ENCODE results near the gene CD22.

The CD22 gene

GRCh38 chr19:35294859-35295791, 33.9 kb upstream of the CD22 start:
- TF ChIP-seq, protein P1, sequence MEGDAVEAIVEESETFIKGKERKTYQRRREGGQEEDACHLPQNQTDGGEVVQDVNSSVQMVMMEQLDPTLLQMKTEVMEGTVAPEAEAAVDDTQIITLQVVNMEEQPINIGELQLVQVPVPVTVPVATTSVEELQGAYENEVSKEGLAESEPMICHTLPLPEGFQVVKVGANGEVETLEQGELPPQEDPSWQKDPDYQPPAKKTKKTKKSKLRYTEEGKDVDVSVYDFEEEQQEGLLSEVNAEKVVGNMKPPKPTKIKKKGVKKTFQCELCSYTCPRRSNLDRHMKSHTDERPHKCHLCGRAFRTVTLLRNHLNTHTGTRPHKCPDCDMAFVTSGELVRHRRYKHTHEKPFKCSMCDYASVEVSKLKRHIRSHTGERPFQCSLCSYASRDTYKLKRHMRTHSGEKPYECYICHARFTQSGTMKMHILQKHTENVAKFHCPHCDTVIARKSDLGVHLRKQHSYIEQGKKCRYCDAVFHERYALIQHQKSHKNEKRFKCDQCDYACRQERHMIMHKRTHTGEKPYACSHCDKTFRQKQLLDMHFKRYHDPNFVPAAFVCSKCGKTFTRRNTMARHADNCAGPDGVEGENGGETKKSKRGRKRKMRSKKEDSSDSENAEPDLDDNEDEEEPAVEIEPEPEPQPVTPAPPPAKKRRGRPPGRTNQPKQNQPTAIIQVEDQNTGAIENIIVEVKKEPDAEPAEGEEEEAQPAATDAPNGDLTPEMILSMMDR (IDR thresholded peaks at IDR 0.05; ENCODE audit: control extremely low read depth, extremely low read depth, low read depth, missing control alignments), result no peak
- DNase-seq (ENCODE audit: extremely low spot score), result no peak
- ChIA-PET POLR2A (no interaction called here), CTCF (interaction anchor here (0.8 to 1.4 kb wide), 3 partner anchors 10 to 13 kb away, joined by 3 to 4 read pairs (median 3); partner anchors contain the start of gene HAMP)

DNA sequence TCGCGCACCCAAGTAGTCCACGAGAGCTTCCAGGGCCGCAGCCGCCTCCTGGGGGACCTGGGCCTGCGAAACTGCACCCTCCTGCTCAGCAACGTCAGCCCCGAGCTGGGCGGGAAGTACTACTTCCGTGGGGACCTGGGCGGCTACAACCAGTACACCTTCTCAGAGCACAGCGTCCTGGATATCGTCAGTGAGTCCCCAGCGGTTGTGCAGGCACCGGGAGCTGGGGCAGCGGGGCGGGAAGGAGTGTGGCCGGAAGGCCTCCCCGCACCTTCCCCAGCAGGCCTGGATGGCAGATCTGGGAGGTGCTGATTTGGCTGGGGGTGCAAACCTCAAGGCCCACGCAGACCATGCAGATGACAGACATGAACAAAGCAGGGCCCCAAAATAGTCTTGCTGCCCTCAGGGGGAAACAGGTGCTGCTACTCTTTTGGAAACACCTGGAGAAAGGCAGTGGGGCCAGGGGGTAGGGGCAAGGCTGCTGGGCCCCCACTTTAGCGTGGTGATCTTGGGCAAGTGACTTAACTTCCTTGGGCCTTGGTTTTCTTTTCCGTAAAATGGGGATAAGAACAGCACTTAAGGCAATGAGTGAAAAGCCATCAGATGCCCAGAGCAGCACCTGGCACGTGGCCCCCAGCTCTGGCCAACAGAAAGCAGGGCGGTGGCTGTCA, 33.1 kb upstream of the CD22 start:
- DNase-seq (ENCODE audit: extremely low spot score), result peak; percentile 80
- TF ChIP-seq, protein P1 (IDR thresholded peaks at IDR 0.05; ENCODE audit: control extremely low read depth, extremely low read depth, low read depth, missing control alignments), result no peak
- POLR2A ChIA-PET, result no interaction called here
- CTCF ChIA-PET, result interaction anchor here (0.8 to 1.4 kb wide), 3 partner anchors 9 to 14 kb away, joined by 3 to 4 read pairs (median 3); partner anchors contain the start of gene HAMP

GRCh38 chr19:35296644-35297514, 32.1 kb upstream of the CD22 start:
- POLR2A ChIA-PET, result no interaction called here
- DNase-seq (ENCODE audit: extremely low spot score), result no peak
- CTCF ChIA-PET, result no interaction called here
- TF ChIP-seq, protein P1 (IDR thresholded peaks at IDR 0.05; ENCODE audit: control extremely low read depth, extremely low read depth, low read depth, missing control alignments), result no peak

DNA sequence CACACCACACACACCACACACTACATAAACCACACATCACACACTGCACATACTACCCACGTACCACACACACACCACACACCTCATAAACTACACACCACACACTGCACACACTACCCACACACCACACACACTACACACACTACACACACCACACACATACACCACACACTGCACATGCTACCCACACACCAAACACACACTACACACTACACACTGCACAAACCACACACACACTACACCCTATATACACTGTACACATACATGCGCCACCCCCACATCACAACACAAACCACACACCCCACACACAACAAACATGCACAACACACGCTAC, 31.5 kb upstream of the CD22 start:
- POLR2A ChIA-PET, result no interaction called here
- TF ChIP-seq, protein P1 (IDR thresholded peaks at IDR 0.05; ENCODE audit: control extremely low read depth, extremely low read depth, low read depth, missing control alignments), result no peak
- CTCF ChIA-PET, result no interaction called here
- DNase-seq (ENCODE audit: extremely low spot score), result no peak

- DNase-seq (ENCODE audit: extremely low spot score), result no peak
- ChIA-PET CTCF (no interaction called here), POLR2A (no interaction called here)
- TF ChIP-seq, protein P1 (IDR thresholded peaks at IDR 0.05; ENCODE audit: control extremely low read depth, extremely low read depth, low read depth, missing control alignments), result no peak
Measured at GRCh38 chr19:35297922-35298321, 31.1 kb upstream of the CD22 start.

GRCh38 chr19:35298561-35298972, 30.4 kb upstream of the CD22 start:
- CTCF ChIA-PET, result no interaction called here
- POLR2A ChIA-PET, result no interaction called here
- no peak for DNase-seq (ENCODE audit: extremely low spot score)
- TF ChIP-seq, protein P1 (IDR thresholded peaks at IDR 0.05; ENCODE audit: control extremely low read depth, extremely low read depth, low read depth, missing control alignments), result no peak
